Measurements from ENCODE around the gene PMAIP1. TPM values are rescaled to one million over a fixed set of nuclear protein-coding genes. Genes with fewer than 3 reads are reported as not detected.

The PMAIP1 gene
- total RNA-seq, 5 donors from 2014 or later (not counting 1 experiment from before 2014, with no cell fraction given) = 17.8 to 81.5 (median 20.4) TPM

DNA sequence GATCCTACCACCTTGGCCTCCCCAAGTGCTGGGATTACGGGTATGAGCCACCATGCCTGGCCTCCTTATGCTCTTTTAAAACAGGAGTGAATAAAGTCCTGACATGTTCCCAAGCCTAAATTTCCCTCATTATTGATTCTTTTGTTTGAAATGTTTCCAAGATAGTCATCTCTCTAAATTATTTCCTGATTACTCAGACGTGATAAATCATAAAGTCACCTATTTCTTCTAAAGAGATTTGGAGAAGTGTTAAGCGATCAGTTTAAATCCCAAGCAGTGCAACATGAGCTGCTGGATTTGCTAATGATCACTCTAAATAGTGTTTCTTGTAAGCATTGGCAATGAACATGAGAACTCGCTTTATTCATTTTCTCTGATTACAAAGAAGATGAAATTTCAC is 51.8 kb downstream of the PMAIP1 start:
- no CpG with 5 or more reads among the region's 4 CpGs for WGBS (ENCODE audit: insufficient coverage)
- no peaks in the 10 kb centered on the region for H3K36me3 ChIP-seq (ENCODE audit: control insufficient read depth in 2 of 2, extremely low read depth in 1 of 2, insufficient read depth in 1 of 2, low read length in 1 of 2)
- H3K27ac ChIP-seq (ENCODE audit: low read length) = no peak overlapping the region
- Mint-ChIP-seq H3K27ac (no peak overlapping the region), H3K36me3 (no peaks in the 10 kb centered on the region), H3K9me3 (no peaks in the 10 kb centered on the region), H3K4me3 (no peak overlapping the region), H3K4me1 (peaks cover 0 to 22% (median 21%) of the 10 kb centered on the region in 3 donors), H3K27me3 (peaks cover 0 to 10% of the 10 kb centered on the region in 2 donors)
- ChIA-PET POLR2A (no interaction called here), CTCF (no interaction called here)
- H3K4me3 ChIP-seq (ENCODE audit: control insufficient read depth in 1 of 2, extremely low read depth in 1 of 2, low read length in 1 of 2) = no peak overlapping the region
- H3K9me3 ChIP-seq = no peaks in the 10 kb centered on the region
- H3K4me1 ChIP-seq (ENCODE audit: control insufficient read depth in 1 of 2, extremely low read depth in 1 of 2, insufficient read depth in 2 of 2, low read length in 2 of 2) = no peaks in the 10 kb centered on the region
- ATAC-seq (replicated peaks in 1 of 4) = no peak
- H3K27me3 ChIP-seq (replicated peaks in 1 of 2; ENCODE audit: control insufficient read depth in 2 of 2, extremely low read depth in 1 of 2, insufficient read depth in 2 of 2, low read length in 1 of 2) = no peaks in the 10 kb centered on the region
- no peak for DNase-seq

DNA sequence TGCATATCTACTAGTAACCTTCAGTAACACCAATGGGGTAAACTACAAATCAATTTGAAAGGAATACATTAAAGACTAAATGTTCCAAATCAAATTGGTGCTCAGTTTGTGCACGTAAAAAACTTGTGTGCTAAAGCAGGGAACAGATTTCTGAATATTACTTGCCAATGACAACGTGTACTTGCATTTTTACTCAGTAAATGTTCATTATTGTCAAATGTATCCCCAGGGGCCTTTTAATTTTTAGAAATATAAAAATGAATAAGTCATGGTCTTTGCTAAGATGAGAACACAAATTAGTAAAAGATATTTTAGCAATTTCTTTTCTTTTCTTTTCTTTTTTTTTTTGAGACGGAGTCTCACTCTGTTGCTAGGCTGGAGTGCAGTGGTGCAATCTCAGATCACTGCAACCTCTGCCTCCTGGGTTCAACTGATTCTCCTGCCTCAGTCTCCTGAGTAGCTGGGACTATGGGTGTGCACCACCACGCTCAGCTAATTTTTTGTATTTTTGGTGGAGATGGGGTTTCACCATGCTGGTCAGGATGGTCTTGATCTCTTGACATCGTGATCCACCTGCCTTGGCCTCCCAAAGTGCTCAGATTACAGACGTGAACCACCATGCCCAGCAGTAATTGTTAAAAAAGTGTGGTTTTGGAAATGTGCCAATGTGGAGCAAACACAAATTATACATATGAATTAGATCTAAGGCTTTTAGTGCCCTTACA is 52.6 kb downstream of the PMAIP1 start:
- ATAC-seq (replicated peaks in 1 of 4) = no peak
- no peak overlapping the region for H3K27ac ChIP-seq (ENCODE audit: low read length)
- H3K4me3 Mint-ChIP-seq = no peak overlapping the region
- peaks cover 0 to 16% of the 10 kb centered on the region in 2 donors for H3K27me3 Mint-ChIP-seq
- no peaks in the 10 kb centered on the region for H3K4me1 ChIP-seq (ENCODE audit: control insufficient read depth in 1 of 2, extremely low read depth in 1 of 2, insufficient read depth in 2 of 2, low read length in 2 of 2)
- DNase-seq = no peak
- peaks cover 0 to 22% (median 21%) of the 10 kb centered on the region in 3 donors for H3K4me1 Mint-ChIP-seq
- no peaks in the 10 kb centered on the region for H3K36me3 Mint-ChIP-seq
- no CpG with 5 or more reads among the region's 6 CpGs for WGBS (ENCODE audit: insufficient coverage)
- CTCF ChIA-PET = no interaction called here
- H3K4me3 ChIP-seq (ENCODE audit: control insufficient read depth in 1 of 2, extremely low read depth in 1 of 2, low read length in 1 of 2) = no peak overlapping the region
- H3K27me3 ChIP-seq (replicated peaks in 1 of 2; ENCODE audit: control insufficient read depth in 2 of 2, extremely low read depth in 1 of 2, insufficient read depth in 2 of 2, low read length in 1 of 2) = no peaks in the 10 kb centered on the region
- no peaks in the 10 kb centered on the region for H3K36me3 ChIP-seq (ENCODE audit: control insufficient read depth in 2 of 2, extremely low read depth in 1 of 2, insufficient read depth in 1 of 2, low read length in 1 of 2)
- H3K27ac Mint-ChIP-seq = no peak overlapping the region
- H3K9me3 ChIP-seq = no peaks in the 10 kb centered on the region
- H3K9me3 Mint-ChIP-seq = no peaks in the 10 kb centered on the region
- POLR2A ChIA-PET = interaction anchor here in 1 of 2 donors (0.7 kb wide), 1 partner anchor 51 kb away, joined by 4 read pairs; no protein-coding TSS in a partner anchor

Other genes starting within 250 kb of the PMAIP1 start
- under 1 TPM in 3 of 5 donors, not detected in 2; 0.07 to 0.32 (median 0.29) TPM for gene CCBE1, start 202.6 kb upstream of the PMAIP1 start, total RNA-seq